ENCODE results near the gene MALAT1.
"Not testable (repeated sequence)": the region's sequence is repeated elsewhere in the genome, so short reads cannot be mapped to it uniquely, and the experiment has no call there.

The MALAT1 gene

DNA sequence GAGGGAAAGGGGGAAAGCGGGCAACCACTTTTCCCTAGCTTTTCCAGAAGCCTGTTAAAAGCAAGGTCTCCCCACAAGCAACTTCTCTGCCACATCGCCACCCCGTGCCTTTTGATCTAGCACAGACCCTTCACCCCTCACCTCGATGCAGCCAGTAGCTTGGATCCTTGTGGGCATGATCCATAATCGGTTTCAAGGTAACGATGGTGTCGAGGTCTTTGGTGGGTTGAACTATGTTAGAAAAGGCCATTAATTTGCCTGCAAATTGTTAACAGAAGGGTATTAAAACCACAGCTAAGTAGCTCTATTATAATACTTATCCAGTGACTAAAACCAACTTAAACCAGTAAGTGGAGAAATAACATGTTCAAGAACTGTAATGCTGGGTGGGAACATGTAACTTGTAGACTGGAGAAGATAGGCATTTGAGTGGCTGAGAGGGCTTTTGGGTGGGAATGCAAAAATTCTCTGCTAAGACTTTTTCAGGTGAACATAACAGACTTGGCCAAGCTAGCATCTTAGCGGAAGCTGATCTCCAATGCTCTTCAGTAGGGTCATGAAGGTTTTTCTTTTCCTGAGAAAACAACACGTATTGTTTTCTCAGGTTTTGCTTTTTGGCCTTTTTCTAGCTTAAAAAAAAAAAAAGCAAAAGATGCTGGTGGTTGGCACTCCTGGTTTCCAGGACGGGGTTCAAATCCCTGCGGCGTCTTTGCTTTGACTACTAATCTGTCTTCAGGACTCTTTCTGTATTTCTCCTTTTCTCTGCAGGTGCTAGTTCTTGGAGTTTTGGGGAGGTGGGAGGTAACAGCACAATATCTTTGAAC, 6.8 kb downstream of the MALAT1 start:
- TF ChIP-seq, protein P1, sequence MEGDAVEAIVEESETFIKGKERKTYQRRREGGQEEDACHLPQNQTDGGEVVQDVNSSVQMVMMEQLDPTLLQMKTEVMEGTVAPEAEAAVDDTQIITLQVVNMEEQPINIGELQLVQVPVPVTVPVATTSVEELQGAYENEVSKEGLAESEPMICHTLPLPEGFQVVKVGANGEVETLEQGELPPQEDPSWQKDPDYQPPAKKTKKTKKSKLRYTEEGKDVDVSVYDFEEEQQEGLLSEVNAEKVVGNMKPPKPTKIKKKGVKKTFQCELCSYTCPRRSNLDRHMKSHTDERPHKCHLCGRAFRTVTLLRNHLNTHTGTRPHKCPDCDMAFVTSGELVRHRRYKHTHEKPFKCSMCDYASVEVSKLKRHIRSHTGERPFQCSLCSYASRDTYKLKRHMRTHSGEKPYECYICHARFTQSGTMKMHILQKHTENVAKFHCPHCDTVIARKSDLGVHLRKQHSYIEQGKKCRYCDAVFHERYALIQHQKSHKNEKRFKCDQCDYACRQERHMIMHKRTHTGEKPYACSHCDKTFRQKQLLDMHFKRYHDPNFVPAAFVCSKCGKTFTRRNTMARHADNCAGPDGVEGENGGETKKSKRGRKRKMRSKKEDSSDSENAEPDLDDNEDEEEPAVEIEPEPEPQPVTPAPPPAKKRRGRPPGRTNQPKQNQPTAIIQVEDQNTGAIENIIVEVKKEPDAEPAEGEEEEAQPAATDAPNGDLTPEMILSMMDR (IDR thresholded peaks at IDR 0.05; ENCODE audit: insufficient read depth, low read depth, low read length, missing control alignments): no peak
- peak overlapping the region; percentile 98 for H3K4me3 ChIP-seq (ENCODE audit: low read length)
- peak; percentile 48 for DNase-seq (ENCODE audit: low read depth)

DNA sequence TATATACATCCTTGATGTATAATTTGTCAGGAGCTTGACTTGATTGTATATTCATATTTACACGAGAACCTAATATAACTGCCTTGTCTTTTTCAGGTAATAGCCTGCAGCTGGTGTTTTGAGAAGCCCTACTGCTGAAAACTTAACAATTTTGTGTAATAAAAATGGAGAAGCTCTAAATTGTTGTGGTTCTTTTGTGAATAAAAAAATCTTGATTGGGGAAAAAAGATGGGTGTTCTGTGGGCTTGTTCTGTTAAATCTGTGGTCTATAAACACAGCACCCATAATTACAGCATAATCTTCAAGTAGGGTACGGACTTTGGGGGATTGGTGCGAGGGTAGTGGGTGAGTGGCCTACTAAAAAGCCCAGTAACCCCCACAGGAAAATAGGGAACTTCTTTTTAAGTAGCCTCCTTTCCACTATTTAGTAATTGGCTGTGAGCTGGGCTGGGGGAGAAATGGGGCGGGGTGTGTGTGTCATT, 7.5 kb downstream of the MALAT1 start:
- peak overlapping the region; percentile 3 for H3K4me3 ChIP-seq (ENCODE audit: low read length)
- DNase-seq (ENCODE audit: low read depth): no peak
- TF ChIP-seq, protein P1 (IDR thresholded peaks at IDR 0.05; ENCODE audit: insufficient read depth, low read depth, low read length, missing control alignments): no peak

DNA sequence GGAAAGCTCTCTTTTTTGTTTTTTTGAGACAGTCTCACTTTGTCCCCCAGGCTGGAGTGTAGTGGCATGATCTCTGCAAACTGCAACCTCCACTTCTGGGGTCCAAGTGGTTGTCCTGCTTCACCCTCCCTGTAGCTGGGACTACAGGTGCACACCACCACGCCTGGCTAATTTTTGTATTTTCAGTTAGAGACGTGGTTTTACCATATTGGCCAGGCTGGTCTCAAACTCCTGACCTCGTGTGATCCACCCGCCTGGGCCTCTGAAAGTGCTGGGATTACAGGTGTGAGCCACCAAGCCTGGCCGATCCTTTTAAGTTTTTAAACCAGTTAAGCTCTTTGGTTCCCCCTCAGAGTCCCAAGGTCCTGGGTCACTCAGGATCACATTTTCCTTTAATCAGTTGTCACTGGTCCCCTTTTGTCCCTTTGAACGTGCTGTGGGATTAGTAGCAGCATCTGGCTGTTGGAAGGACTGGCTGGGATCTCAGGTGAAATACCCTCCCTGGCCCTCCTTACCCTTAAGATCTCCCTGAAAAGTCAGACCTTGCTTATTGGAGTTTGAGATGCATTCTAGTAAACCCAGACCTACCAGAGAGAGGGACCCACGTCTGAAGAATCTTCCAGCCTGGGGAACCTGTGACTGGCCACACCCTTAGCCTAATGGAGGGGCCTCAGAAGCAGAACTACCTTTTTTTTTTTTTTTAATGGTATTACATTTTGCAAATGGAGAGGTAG, 8.1 kb downstream of the MALAT1 start:
- no peak overlapping the region for H3K4me3 ChIP-seq (ENCODE audit: low read length)
- TF ChIP-seq, protein P1 (IDR thresholded peaks at IDR 0.05; ENCODE audit: insufficient read depth, low read depth, low read length, missing control alignments): no peak
- peak; percentile 93 for DNase-seq (ENCODE audit: low read depth)

DNA sequence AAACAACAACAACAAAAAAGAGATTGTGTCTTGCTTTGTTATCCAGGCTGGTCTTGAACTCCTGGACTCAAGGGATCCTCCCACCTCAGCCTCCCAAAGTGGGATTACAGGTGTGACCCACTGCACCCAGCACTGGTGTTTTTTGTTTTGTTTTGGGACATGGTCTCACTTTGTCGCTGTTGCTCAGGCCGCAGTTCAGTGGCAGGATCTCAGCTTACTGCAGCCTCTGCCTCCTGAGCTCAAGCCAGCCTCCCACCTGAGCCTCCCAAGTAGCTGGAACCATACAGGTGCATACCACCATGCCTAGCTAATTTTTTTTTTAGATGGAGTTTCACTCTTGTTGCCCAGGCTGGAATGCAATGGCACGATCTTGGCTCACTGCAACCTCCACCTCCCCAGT, 13.5 kb downstream of the MALAT1 start:
- not testable (repeated sequence) for H3K4me3 ChIP-seq (ENCODE audit: low read length)

DNA sequence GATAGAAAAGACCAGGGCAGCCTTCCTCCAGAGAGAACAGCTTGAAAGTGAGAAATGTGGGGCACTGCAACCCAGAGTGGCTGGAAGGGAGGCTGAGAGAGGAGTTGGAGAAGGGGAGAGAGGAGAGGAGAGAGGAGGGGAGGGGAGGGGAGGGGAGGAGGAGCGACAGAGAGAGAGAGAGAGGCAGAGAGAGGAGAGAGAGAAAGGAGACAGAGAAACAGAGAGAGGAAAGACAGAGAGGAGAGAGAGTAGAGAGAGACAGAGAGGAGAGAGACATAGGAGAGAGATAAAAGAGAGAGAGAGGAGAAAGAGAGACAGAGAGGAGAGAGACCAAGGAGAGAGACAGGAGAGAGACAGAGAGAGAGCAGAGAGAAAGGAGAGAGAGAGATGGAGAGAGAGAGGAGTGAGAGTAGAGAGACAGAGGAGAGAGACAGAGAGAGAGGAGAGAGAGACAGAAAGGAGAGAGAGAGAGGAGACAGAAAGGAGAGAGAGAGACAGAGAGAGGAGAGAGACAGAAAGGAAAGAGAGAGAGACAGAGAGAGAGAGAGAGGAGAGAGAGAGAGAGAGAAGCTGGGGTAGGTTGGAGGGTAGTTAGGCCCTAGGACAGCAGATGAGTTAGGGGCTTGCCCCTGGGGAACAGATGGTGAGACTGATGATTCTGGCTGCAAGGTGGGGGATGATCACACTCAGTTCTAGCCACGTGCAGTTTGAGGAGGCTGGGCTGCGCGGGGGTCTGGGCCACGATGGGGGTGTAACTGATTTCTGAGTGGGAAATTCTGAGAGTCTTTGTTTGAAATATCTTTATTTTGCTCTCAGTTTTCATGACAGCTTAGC, 17.5 kb downstream of the MALAT1 start:
- TF ChIP-seq, protein P1 (IDR thresholded peaks at IDR 0.05; ENCODE audit: insufficient read depth, low read depth, low read length, missing control alignments): no peak
- no peak overlapping the region for H3K4me3 ChIP-seq (ENCODE audit: low read length)

More for the DNA sequence above, 13.5 kb downstream of the MALAT1 start:
- not testable (repeated sequence) for DNase-seq (ENCODE audit: low read depth)

DNA sequence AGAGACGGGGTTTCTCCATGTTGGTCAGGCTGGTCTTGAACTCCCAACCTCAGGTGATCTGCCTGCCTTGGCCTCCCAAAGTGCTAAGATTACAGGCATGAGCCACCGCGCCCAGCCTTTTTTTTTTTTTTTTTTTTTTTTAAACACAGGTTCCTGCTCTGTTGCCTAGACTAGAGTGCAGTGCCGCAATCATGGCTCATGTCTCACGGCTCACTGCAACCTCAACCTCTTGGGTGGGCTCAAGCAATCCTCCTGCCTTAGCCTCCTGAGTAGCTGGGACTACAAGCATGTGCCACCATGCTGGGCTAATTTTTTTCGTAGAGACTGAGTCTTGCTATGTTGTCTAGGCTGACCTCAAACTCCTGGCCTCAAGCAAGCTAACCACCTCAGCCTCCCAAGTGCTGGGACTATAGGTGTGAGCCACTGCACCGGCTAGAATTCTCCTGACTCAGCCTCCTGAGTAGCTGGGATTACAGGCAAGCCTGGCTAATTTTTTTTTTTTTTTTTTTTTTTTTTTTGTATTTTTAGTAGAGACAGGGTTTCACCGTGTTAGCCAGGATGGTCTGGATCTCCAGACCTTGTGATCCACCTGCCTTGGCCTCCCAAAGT, 20.2 kb downstream of the MALAT1 start:
- H3K4me3 ChIP-seq (ENCODE audit: low read length); DNase-seq (ENCODE audit: low read depth): not testable (repeated sequence)

More for the DNA sequence above, 17.5 kb downstream of the MALAT1 start:
- no peak for DNase-seq (ENCODE audit: low read depth)

DNA sequence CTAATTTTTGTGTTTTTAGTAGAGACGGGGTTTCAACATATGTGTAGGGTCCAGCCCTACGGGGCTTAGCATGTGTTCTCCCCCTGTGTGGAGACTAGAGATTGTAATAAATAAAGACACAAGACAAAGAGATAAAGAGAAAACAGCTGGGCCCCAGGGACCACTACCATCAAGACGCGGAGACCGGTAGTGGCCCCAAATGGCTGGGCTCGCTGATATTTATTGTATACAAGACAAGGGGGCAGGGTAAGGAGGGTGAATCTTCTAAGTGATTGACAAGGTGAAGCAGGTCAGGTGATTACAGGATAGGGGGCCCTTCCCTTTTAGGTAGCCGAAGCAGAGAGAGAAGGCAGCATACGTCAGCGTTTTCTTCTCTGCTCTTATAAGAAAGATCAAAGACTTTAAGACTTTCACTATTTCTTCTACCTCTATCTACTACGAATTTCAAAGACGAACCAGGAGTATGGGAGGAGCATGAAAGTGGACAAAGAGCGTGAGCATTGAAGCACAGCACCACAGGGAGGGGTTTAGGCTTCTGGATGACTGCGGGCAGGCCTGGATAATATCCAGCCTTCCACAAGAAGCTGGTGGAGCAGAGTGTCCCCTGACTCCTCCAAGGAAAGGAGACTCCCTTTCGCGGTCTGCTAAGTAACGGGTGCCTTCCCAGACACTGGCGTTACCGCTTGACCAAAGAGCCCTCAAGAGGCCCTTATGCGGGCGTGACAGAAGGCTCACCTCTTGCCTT, 23.1 kb downstream of the MALAT1 start:
- DNase-seq (ENCODE audit: low read depth); H3K4me3 ChIP-seq (ENCODE audit: low read length): not testable (repeated sequence)

DNA sequence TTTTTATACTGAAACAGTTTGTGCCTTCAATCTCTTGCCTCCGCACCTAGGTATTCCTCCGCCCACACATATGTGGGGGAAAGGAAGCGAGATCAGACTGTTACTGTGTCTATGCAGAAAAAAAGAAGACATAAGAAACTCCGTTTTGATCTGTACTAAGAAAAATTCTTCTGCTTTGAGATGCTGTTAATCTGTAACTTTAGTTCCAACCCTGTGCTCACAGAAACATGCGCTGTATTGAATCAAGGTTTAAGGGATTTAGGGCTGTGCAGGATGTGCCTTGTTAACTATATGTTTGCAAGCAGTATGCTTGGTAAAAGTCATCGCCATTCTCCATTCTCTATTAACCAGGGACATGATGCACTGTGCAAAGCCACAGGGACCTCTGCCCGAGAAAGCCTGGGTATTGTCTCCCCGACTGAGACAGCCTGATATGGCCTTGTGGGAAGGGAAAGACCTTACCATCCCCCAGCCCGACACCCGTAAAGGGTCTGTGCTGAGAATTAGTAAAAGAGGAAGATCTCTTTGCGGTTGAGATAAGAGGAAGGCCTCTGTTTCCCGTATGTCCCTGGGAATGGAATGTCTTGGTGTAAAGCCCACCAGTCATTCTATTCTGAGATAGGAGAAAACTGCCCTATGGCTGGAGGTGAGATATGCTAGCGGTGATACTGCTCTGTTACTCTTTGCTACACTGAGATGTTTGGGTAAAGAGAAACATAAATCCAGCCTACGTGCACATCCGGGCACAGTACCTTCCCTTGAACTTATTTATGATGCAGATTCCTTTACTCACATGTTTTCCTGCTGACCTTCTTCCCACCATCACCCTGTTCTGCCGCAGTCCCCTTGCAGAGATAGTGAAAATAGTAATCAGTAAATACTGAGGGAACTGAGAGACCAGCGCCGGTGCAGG, 24.1 kb downstream of the MALAT1 start:
- H3K4me3 ChIP-seq (ENCODE audit: low read length); DNase-seq (ENCODE audit: low read depth): not testable (repeated sequence)

DNA sequence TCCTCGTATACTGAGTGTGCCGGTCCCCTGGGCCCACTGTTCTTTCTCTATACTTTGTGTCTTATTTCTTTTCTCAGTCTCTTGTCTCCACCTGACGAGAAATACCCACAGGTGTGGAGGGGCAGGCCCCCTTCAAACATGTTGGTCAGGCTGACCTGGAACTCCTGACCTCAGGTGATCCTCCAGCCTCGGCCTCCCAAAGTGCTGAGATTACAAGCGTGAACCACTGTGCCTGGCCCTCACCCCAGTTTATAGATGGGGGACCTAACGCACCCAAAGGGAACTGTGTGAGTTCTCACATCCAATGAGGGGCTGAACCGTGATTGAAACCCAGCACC, 24.8 kb downstream of the MALAT1 start:
- DNase-seq (ENCODE audit: low read depth); H3K4me3 ChIP-seq (ENCODE audit: low read length): not testable (repeated sequence)
